H1 (cell line): ENCODE results near the gene PFN4. TPM values are rescaled to one million over a fixed set of nuclear protein-coding genes. Genes with fewer than 3 reads are reported as not detected.

Source experiments
- CTCF ChIA-PET: fragments of 300-600 bp; sonication (Branson Sonifier 250); formaldehyde crosslinking; loops from one replicate; lab custom pipeline; 2021; ENCODE audit not compliant: partially characterized antibody; lab: Charles Lee
- POLR2A ChIA-PET: fragments of 300-600 bp; sonication (Branson Sonifier 250); formaldehyde crosslinking; loops from one replicate; lab custom pipeline; 2021; ENCODE audit warnings: inconsistent platforms; ENCODE audit not compliant: partially characterized antibody; lab: Charles Lee
- DNase-seq, 2 experiments: peaks; one replicate each; pipeline versions ENCODE4 v3.0.0 to v3.0.0-alpha.2; 2010 to 2022; ENCODE audit warnings: low spot score in 2 of 2, low read depth in 1 of 2, mixed read lengths in 1 of 2
- FAIRE-seq: peaks from 2 replicates; lab custom pipeline; 2011; peaks lifted over from hg19 to GRCh38; lab: Jason Lieb, UNC
- H2AFZ ChIP-seq: 2 replicates; pipeline ENCODE4 v1.8.1; 2012; ENCODE audit warnings: low read length, inconsistent platforms
- H2AK5ac ChIP-seq: 2 replicates; pipeline ENCODE4 v1.6.1; 2013; ENCODE audit warnings: low read depth, low read length
- H2BK120ac ChIP-seq: replicated peaks from 2 replicates; pipeline ENCODE3; 2013; ENCODE audit warnings: low read depth, low read length, inconsistent platforms
- H2BK12ac ChIP-seq: 2 replicates; pipeline ENCODE4 v1.6.1; 2013; ENCODE audit warnings: low read depth, low read length
- H2BK15ac ChIP-seq: 2 replicates; pipeline ENCODE4 v1.6.1; 2013; ENCODE audit warnings: low read length
- H2BK20ac ChIP-seq: 2 replicates; pipeline ENCODE4 v1.6.1; 2013; ENCODE audit warnings: low read length
- H2BK5ac ChIP-seq: 2 replicates; pipeline ENCODE4 v1.6.1; 2013; ENCODE audit warnings: low read depth, low read length
- H3K14ac ChIP-seq: 2 replicates; pipeline ENCODE4 v1.6.1; 2013; ENCODE audit warnings: inconsistent platforms; ENCODE audit not compliant: insufficient read length
- H3K18ac ChIP-seq: 2 replicates; pipeline ENCODE4 v1.6.1; 2013; ENCODE audit warnings: low read length; ENCODE audit errors: extremely low read depth
- H3K23ac ChIP-seq: 2 replicates; pipeline ENCODE4 v1.6.1; 2013; ENCODE audit warnings: inconsistent platforms; ENCODE audit not compliant: insufficient read length
- H3K23me2 ChIP-seq: 2 replicates; pipeline ENCODE4 v1.6.1; 2013; ENCODE audit warnings: low read depth, low read length
- H3K27ac ChIP-seq: 2 replicates; pipeline ENCODE4 v1.6.1; 2011; ENCODE audit warnings: low read depth, low read length, inconsistent platforms
- H3K27me3 ChIP-seq, 4 experiments: replicated peaks in 1 of 4; 1 replicate in 1 of 4; 2 replicates in 3 of 4; pipeline versions ENCODE4 v1.6.1 to v1.8.1; 2011 to 2013; ENCODE audit warnings: low read length in 3 of 4, mild to moderate bottlenecking in 3 of 4, inconsistent platforms in 2 of 4, mixed read lengths in 2 of 4, moderate library complexity in 1 of 4; ENCODE audit not compliant: control insufficient read depth in 3 of 4, insufficient read depth in 3 of 4; ENCODE audit errors: extremely low read depth in 1 of 4
- H3K36me3 ChIP-seq, 4 experiments: 2 replicates each; pipeline versions ENCODE4 v1.6.1 to v1.8.1; 2011 to 2013; ENCODE audit warnings: mild to moderate bottlenecking in 4 of 4, low read length in 3 of 4, moderate library complexity in 2 of 4, control low read depth in 1 of 4, inconsistent platforms in 1 of 4; ENCODE audit not compliant: insufficient read depth in 4 of 4, control insufficient read depth in 2 of 4
- H3K4ac ChIP-seq: replicated peaks from 2 replicates; pipeline ENCODE3; 2013; ENCODE audit warnings: low read length, low read depth, mixed read lengths, inconsistent platforms; ENCODE audit not compliant: insufficient read length
- H3K4me1 ChIP-seq, 4 experiments: replicated peaks in 1 of 4; 1 replicate in 1 of 4; 2 replicates in 3 of 4; pipeline versions ENCODE4 v1.6.1 to v1.8.1; 2011 to 2013; ENCODE audit warnings: low read length in 3 of 4, inconsistent platforms in 2 of 4, mixed read lengths in 1 of 4; ENCODE audit not compliant: insufficient read depth in 4 of 4, control insufficient read depth in 3 of 4
- H3K4me2 ChIP-seq, 2 experiments: 2 replicates each; pipeline versions ENCODE4 v1.6.1 to v1.8.1; 2011 to 2013; ENCODE audit warnings: low read depth in 2 of 2, low read length in 2 of 2, control low read depth in 1 of 2, inconsistent platforms in 1 of 2, mild to moderate bottlenecking in 1 of 2; ENCODE audit not compliant: insufficient read depth in 1 of 2
- H3K4me3 ChIP-seq, 4 experiments: fragments of 200-600, 300-600 bp in 1 of 4; sonication (generic), shearing (Covaris generic), sonication (Bioruptor Twin) in 1 of 4; 2 replicates each; pipeline versions ENCODE4 v1.5.1 to v1.8.1; 2011 to 2016; ENCODE audit warnings: low read length in 4 of 4, low read depth in 3 of 4, control low read depth in 2 of 4, inconsistent platforms in 2 of 4, mild to moderate bottlenecking in 2 of 4, mixed read lengths in 1 of 4, moderate library complexity in 1 of 4; ENCODE audit not compliant: insufficient read depth in 2 of 4; ENCODE audit errors: extremely low read depth in 1 of 4
- H3K56ac ChIP-seq: replicated peaks from 2 replicates; pipeline ENCODE3; 2013; ENCODE audit warnings: low read depth, mild to moderate bottlenecking, mixed read lengths, low read length, inconsistent platforms; ENCODE audit not compliant: insufficient read length
- H3K79me1 ChIP-seq: 2 replicates; pipeline ENCODE4 v1.6.1; 2013; ENCODE audit warnings: low read depth, low read length, control low read depth
- H3K79me2 ChIP-seq, 2 experiments: 2 replicates each; pipeline versions ENCODE4 v1.6.1 to v1.8.1; 2012 to 2013; ENCODE audit warnings: low read length in 2 of 2, mild to moderate bottlenecking in 2 of 2, inconsistent platforms in 1 of 2; ENCODE audit not compliant: insufficient read depth in 2 of 2, control insufficient read depth in 1 of 2
- H3K9ac ChIP-seq, 4 experiments: replicated peaks in 1 of 4; 1 replicate in 1 of 4; 2 replicates in 3 of 4; pipeline versions ENCODE4 v1.6.1 to v1.8.1; 2011 to 2013; ENCODE audit warnings: low read depth in 3 of 4, low read length in 3 of 4, control low read depth in 2 of 4, mild to moderate bottlenecking in 2 of 4, moderate library complexity in 2 of 4, inconsistent platforms in 1 of 4; ENCODE audit errors: extremely low read depth in 1 of 4
- H3K9me3 ChIP-seq, 2 experiments: 2 replicates each; pipeline versions ENCODE4 v1.6.1 to v1.8.1; 2012 to 2013; ENCODE audit warnings: mild to moderate bottlenecking in 2 of 2, moderate library complexity in 2 of 2, control low read depth in 1 of 2, inconsistent platforms in 1 of 2, low read depth in 1 of 2, low read length in 1 of 2, mixed read lengths in 1 of 2; ENCODE audit not compliant: insufficient read depth in 2 of 2
- H4K20me1 ChIP-seq, 2 experiments: replicated peaks in 1 of 2; 2 replicates each; pipeline versions ENCODE3 to v1.8.1; 2011 to 2013; ENCODE audit warnings: inconsistent platforms in 2 of 2, low read length in 2 of 2, mild to moderate bottlenecking in 1 of 2; ENCODE audit not compliant: insufficient read depth in 2 of 2, control insufficient read depth in 1 of 2
- H4K5ac ChIP-seq: 2 replicates; pipeline ENCODE4 v1.6.1; 2013; ENCODE audit warnings: low read length, low read depth, mixed read lengths, inconsistent platforms; ENCODE audit not compliant: insufficient read length
- H4K8ac ChIP-seq: 2 replicates; pipeline ENCODE4 v1.8.0; 2013; ENCODE audit warnings: mild to moderate bottlenecking, moderate library complexity, low read length, inconsistent platforms; ENCODE audit not compliant: insufficient read depth; ENCODE audit errors: extremely low read depth
- H4K91ac ChIP-seq: replicated peaks from 2 replicates; pipeline ENCODE3; 2013; ENCODE audit warnings: low read length, mixed read lengths, inconsistent platforms; ENCODE audit not compliant: insufficient read length
- E2F6 ChIP-seq: IDR thresholded peaks from 2 replicates; pipeline ENCODE4 v1.6.1; 2012; ENCODE audit warnings: inconsistent platforms
- WGBS, 2 experiments: shearing (Covaris generic) in 1 of 2; methylation state at CpG; one replicate each; pipeline versions ENCODE4 v1.1.6 to v1.1.7; 2013 to 2015; ENCODE audit warnings: low lambda C conversion rate in 2 of 2, mixed read lengths in 2 of 2, inconsistent platforms in 1 of 2, low coverage in 1 of 2, missing lambda C conversion rate in 1 of 2; ENCODE audit not compliant: insufficient replicate concordance in 2 of 2, insufficient coverage in 1 of 2, insufficient read length in 1 of 2; ENCODE audit errors: extremely low coverage in 1 of 2, missing lambda C conversion rate in 1 of 2; 5-methylcytosine and 5-hydroxymethylcytosine counted together
- polyA plus RNA-seq, 7 experiments: library from polyadenylated mRNA; depleted of rRNA in 3 of 7; stranded (reverse) in 5 of 7; unstranded in 2 of 7; fragments of >200 nt in 5 of 7; fragments of 200-250 nt in 2 of 7; gene quantifications; 1 replicate in 5 of 7; 2 replicates in 1 of 7; 4 replicates in 1 of 7; pipeline versions ENCODE4 v1.2.1 to v1.2.3, GENCODE V29; 2011 to 2013; ENCODE audit warnings: missing spikeins in 2 of 7, mixed read lengths in 2 of 7
- total RNA-seq: library from RNA; stranded (reverse); fragmentation: NEBNext Ultra II Directional; extraction: Animal tissue kit (Norgen Biotek cat#: 25700); gene quantifications from 2 replicates; pipeline ENCODE4 v1.2.1, GENCODE V29; 2021

Gene PFN4
- total and polyA plus RNA-seq, 2 of the 8 experiments (the other 6 are each of a cell fraction or from before 2014, with no cell fraction given) = not detected

- Histone ChIP-seq H4K8ac (no peak overlapping the region), H2AK5ac (no peak overlapping the region), H3K4me1 (peaks cover 4 to 7% (median 6%) of the 10 kb centered on the region in 4 experiments; a peak in 6 of 7 replicates), H4K20me1 (no peaks in the 10 kb centered on the region), H3K27me3 (peaks cover 0 to 10% (median 4%) of the 10 kb centered on the region in 4 experiments; a peak in 4 of 7 replicates), H2BK12ac (no peak overlapping the region), H3K79me2 (no peaks in the 10 kb centered on the region), H3K14ac (no peak overlapping the region), H3K79me1 (no peaks in the 10 kb centered on the region), H4K5ac (no peak overlapping the region), H3K23ac (no peak overlapping the region), H3K27ac (no peak overlapping the region), H2BK15ac (no peak overlapping the region), H2BK5ac (no peak overlapping the region), H3K4me3 (no peak overlapping the region), H3K36me3 (no peaks in the 10 kb centered on the region), H4K91ac (no peak overlapping the region), H2AFZ (no peak overlapping the region), H3K56ac (no peak overlapping the region), H3K18ac (peak overlapping the region; percentile 25; the same call in 1 of the 2 replicates), H2BK120ac (no peak overlapping the region), H3K4me2 (peak overlapping the region in 1 of 2 experiments; percentile 24; a peak in 2 of 4 replicates), H3K4ac (no peak overlapping the region), H3K9ac (no peak overlapping the region), H3K23me2 (peaks cover 3% of the 10 kb centered on the region), H3K9me3 (no peaks in the 10 kb centered on the region), H2BK20ac (no peak overlapping the region)
- TF ChIP-seq E2F6 = no peak
- DNase-seq (no peak), FAIRE-seq (no peak)
- CTCF ChIA-PET = interaction anchor here (0.7 to 2.3 kb wide), 4 partner anchors 10 to 38 kb away, joined by 3 to 9 read pairs (median 6); no protein-coding TSS in a partner anchor
- POLR2A ChIA-PET = interaction anchor here (1.5 to 2.0 kb wide), 3 partner anchors 15 to 42 kb away, joined by 3 to 24 read pairs (median 3); partner anchors contain the start of gene TP53I3
- WGBS, 2 experiments = 50% methylated on average over 4 of the region's 4 CpGs; no CpG with 5 or more reads in 1 of the 2 experiments
Measured at GRCh38 chr2:24121469-24121868, 1.7 kb downstream of the PFN4 start.
